Heart left ventricle (tissue), 16 donors: ENCODE measurements around the gene TASP1. TPM values are rescaled to one million over a fixed set of nuclear protein-coding genes. Genes with fewer than 3 reads are reported as not detected.
A peak's percentile ranks its signal among the peaks of the same experiment; 100 is the strongest.

Experiments
- ATAC-seq, 4 donors: fragments of 200-7000 bp; cut with Tn5 transposase; one replicate each; pipeline ENCODE4 v1.9.1; 2020 to 2022; ENCODE audit warnings: moderate library complexity in 4 of 4, mild to moderate bottlenecking in 3 of 4, moderate number of reproducible peaks in 1 of 4
- DNase-seq, 5 donors: peaks; one replicate each; pipeline ENCODE4 v3.0.0-alpha.2; 2020
- H3K27ac ChIP-seq, 12 donors: fragments of 200-600 bp; sonication (generic) in 4 of 12; one replicate each; pipeline versions ENCODE4 v1.5.0 to v1.8.0; 2016 to 2022; ENCODE audit warnings: mild to moderate bottlenecking in 2 of 12
- H3K27me3 ChIP-seq, 9 donors: fragments of 200-600 bp; sonication (generic) in 2 of 9; one replicate each; pipeline versions ENCODE4 v1.5.1 to v1.8.0; 2016 to 2022; ENCODE audit warnings: mild to moderate bottlenecking in 3 of 9
- H3K36me3 ChIP-seq, 9 donors: fragments of 200-600 bp; sonication (generic) in 2 of 9; one replicate each; pipeline versions ENCODE4 v1.5.0 to v1.8.0; 2018 to 2022; ENCODE audit warnings: mild to moderate bottlenecking in 2 of 9
- H3K4me1 ChIP-seq, 12 donors: fragments of 200-600 bp; sonication (generic) in 4 of 12; one replicate each; pipeline versions ENCODE4 v1.5.0 to v1.8.0; 2016 to 2022; ENCODE audit warnings: mild to moderate bottlenecking in 3 of 12
- H3K4me3 ChIP-seq, 12 donors: fragments of 200-600 bp; sonication (generic) in 4 of 12; one replicate each; pipeline versions ENCODE4 v1.5.0 to v1.8.0; 2017 to 2022; ENCODE audit warnings: mild to moderate bottlenecking in 9 of 12, moderate library complexity in 4 of 12
- H3K9me3 ChIP-seq, 12 donors: fragments of 200-600 bp; sonication (generic) in 4 of 12; one replicate each; pipeline versions ENCODE4 v1.5.0 to v1.8.0; 2016 to 2022; ENCODE audit warnings: mild to moderate bottlenecking in 1 of 12
- CTCF ChIP-seq, 12 donors: fragments of 200-600 bp; sonication (generic) in 4 of 12; IDR thresholded peaks; one replicate each; pipeline versions ENCODE4 v1.5.0 to v1.8.0; 2018 to 2022; ENCODE audit warnings: antibody characterized with exemption in 12 of 12, mild to moderate bottlenecking in 5 of 12
- POLR2A ChIP-seq, 2 donors: fragments of 450-650 bp; IDR thresholded peaks; one replicate each; pipeline ENCODE4 v1.6.1; 2017; ENCODE audit warnings: antibody characterized with exemption in 2 of 2, mild to moderate bottlenecking in 2 of 2, moderate library complexity in 2 of 2
- WGBS, 4 donors: extraction: QIAGEN DNeasy Blood & Tissue Kit in 2 of 4; methylation state at CpG; one replicate each; pipeline versions ENCODE4 v1.1.5 to v1.1.7; 2013 to 2018; 5-methylcytosine and 5-hydroxymethylcytosine counted together
- intact Hi-C, 10 donors: fragments of 100-400 bp; cut with DNase I; formaldehyde crosslinking; loops; one replicate each; pipeline versions ENCODE4 v1.11.1 to v1.14.2; 2022
- polyA plus RNA-seq, 2 donors: library from polyadenylated mRNA; stranded (reverse); fragments of 200-250 nt; gene quantifications; one replicate each; pipeline ENCODE4 v1.2.3, GENCODE V29; 2013
- total RNA-seq, 9 donors: library from RNA; depleted of rRNA in 2 of 9; stranded (reverse); fragments of >200 nt in 2 of 9; fragmentation: NEBNext Ultra II Directional in 3 of 9; extraction: Animal tissue kit (Norgen Biotek cat#: 25700) in 3 of 9; gene quantifications; one replicate each; pipeline versions ENCODE4 v1.1.0 to v1.2.4, GENCODE V29; 2016 to 2023
- donor health status: ischemic (EF 13 %, LVEDD 7.1; RV severe dilation, severe dysfunction).
- donor health status: healthy with polysubstance abuse.
- donor health status: DM: no; HTN: yes; CAD: no.
- donor health status: DM: no; HTN: no; CAD: no.
- donor health status: ischemic (EF 25% LVEDD 6.9; RV normal size, moderate dysfunction).
- donor health status: ischemic (EF 25% LVEDD 5.7; RV mildly dilated, moderate dysfunction).
- donor health status: healthy.
- donor health status: DM: yes; HTN: yes; CAD: no.
- donor health status: ischemic (EF 35%, LVEDD 5.7; RV mildly dilated, moderate dysfunction).
- donor health status: nonischemic (EF 11% LVEDD 7.7; RV severe dilation, severe dysfunction).
- donor health status: DM: yes; HTN: yes; CAD: no.
- donor health status: PGD.
- donor health status: ischemic (EF 29% LVEDD 5.4; RV normal size, mild dysfunction).
- donor health status: nonischemic (EF 23%, LVEDD 6.1; RV moderate dilation, normal function).

The TASP1 gene
- total and polyA plus RNA-seq, 11 donors: 1.6 to 8.6 (median 5.3) TPM

- H3K4me3 ChIP-seq: no peak overlapping the region
- H3K9me3 ChIP-seq: no peaks in the 10 kb centered on the region
- TF ChIP-seq POLR2A (IDR thresholded peaks at IDR 0.05): no peak
- no peak for ATAC-seq
- 78 to 90% (median 84%) methylated on average over 2 of the region's 2 CpGs for WGBS, 4 donors
- H3K4me1 ChIP-seq: peaks cover 0 to 22% (median 0%) of the 10 kb centered on the region in 12 donors
- no peak overlapping the region for H3K27ac ChIP-seq
- intact Hi-C loops: no loop called here
- H3K36me3 ChIP-seq: no peaks in the 10 kb centered on the region
- no peak for DNase-seq
- H3K27me3 ChIP-seq: peaks cover 0 to 4% (median 0%) of the 10 kb centered on the region in 9 donors
Measured at GRCh38 chr20:13650474-13650873, 11.7 kb upstream of the TASP1 start.

GRCh38 chr20:13648291-13649228 is 9.8 kb upstream of the TASP1 start:
- intact Hi-C loops: no loop called here
- peak; percentile 15 to 78 (median 50) for ATAC-seq
- Histone ChIP-seq H3K4me3 (no peak overlapping the region), H3K27ac (no peak overlapping the region), H3K27me3 (peaks cover 0 to 9% (median 0%) of the 10 kb centered on the region in 9 donors), H3K36me3 (no peaks in the 10 kb centered on the region), H3K4me1 (peaks cover 0 to 20% (median 0%) of the 10 kb centered on the region in 12 donors), H3K9me3 (peaks cover 0 to 6% (median 0%) of the 10 kb centered on the region in 12 donors)
- peak in 1 of 5 donors; percentile 47 for DNase-seq
- TF ChIP-seq POLR2A (IDR thresholded peaks at IDR 0.05) (no peak), CTCF (IDR thresholded peaks at IDR 0.05) (no peak)
- WGBS, 4 donors: 68 to 75% (median 72%) methylated on average over 10 of the region's 10 CpGs

- ATAC-seq (no peak), DNase-seq (no peak)
- Histone ChIP-seq H3K4me3 (no peak overlapping the region), H3K9me3 (peaks cover 0 to 6% (median 0%) of the 10 kb centered on the region in 12 donors), H3K27me3 (peaks cover 0 to 9% (median 0%) of the 10 kb centered on the region in 9 donors), H3K36me3 (no peaks in the 10 kb centered on the region), H3K4me1 (peaks cover 0 to 11% (median 1%) of the 10 kb centered on the region in 12 donors), H3K27ac (no peak overlapping the region)
- intact Hi-C loops: no loop called here
- WGBS, 4 donors: 75 to 82% (median 79%) methylated on average over 4 of the region's 4 CpGs
- TF ChIP-seq POLR2A (IDR thresholded peaks at IDR 0.05) (no peak), CTCF (IDR thresholded peaks at IDR 0.05) (no peak)
Measured at GRCh38 chr20:13644010-13644409, 5.3 kb upstream of the TASP1 start.

- no peak for TF ChIP-seq CTCF (IDR thresholded peaks at IDR 0.05)
- intact Hi-C loops: loop anchor here in 3 of 10 donors (10.0 kb wide), 3 partner anchors 96 to 146 kb away; partner anchors contain the start of genes ESF1 (in 2 of the 3) and NDUFAF5 (in 2 of the 3)
- ATAC-seq (peak in 3 of 4 donors; percentile 2 to 10 (median 8)), DNase-seq (no peak)
- WGBS, 4 donors: 12 to 16% (median 13%) methylated on average over 9 of the region's 9 CpGs
- Histone ChIP-seq H3K9me3 (no peaks in the 10 kb centered on the region), H3K4me1 (peaks cover 0 to 12% (median 8%) of the 10 kb centered on the region in 12 donors), H3K27me3 (peaks cover 0 to 2% (median 0%) of the 10 kb centered on the region in 9 donors), H3K4me3 (peak overlapping the region; percentile 86 to 97 (median 90)), H3K36me3 (no peaks in the 10 kb centered on the region), H3K27ac (peak overlapping the region in 7 of 12 donors; percentile 69 to 82 (median 76))
Measured at GRCh38 chr20:13639150-13639497, 392 bp upstream of the TASP1 start.
